HEK293T (cell line): ENCODE data around the gene IL5.

Experiments used
- L3MBTL2 ChIP-seq: fragments of 450-650 bp; conservative IDR thresholded peaks from 2 replicates; pipeline ENCODE4 v1.6.1; 2016; ENCODE audit warnings: mild to moderate bottlenecking
- LEF1 ChIP-seq: fragments of 450-650 bp; IDR thresholded peaks from 2 replicates; pipeline ENCODE4 v1.6.1; 2017; ENCODE audit warnings: mild to moderate bottlenecking, borderline replicate concordance
- TARDBP ChIP-seq: fragments of 450-650 bp; IDR thresholded peaks from 2 replicates; pipeline ENCODE4 v1.6.1; 2016

DNA sequence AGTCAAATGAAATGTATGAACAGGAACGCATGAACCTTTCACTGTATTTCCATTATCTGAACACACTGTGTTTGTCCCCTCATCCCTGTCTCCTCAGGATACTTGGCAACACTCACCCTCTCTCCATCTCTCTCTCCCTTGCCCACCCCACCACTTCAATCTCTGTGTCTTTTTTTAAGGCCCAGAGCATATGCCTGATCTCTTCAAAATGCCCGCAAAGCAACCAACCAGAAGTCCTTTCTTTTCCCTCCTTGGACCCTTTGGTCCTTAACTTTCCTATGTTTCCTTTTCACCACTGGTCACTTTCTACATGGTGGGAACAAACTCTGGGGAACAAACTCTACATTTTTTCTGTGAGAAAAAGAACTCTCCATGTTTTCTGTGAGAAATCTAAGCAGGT lies 49.5 kb downstream of the IL5 start:
- TF ChIP-seq L3MBTL2 (no peak), TARDBP (no peak), LEF1 (no peak)
